Uterus (tissue), 4 donors: ENCODE measurements around the gene SKI. TPM values are rescaled to one million over a fixed set of nuclear protein-coding genes. Genes with fewer than 3 reads are reported as not detected.

Experiments used
- DNase-seq, 2 donors: peaks; one replicate each; pipeline ENCODE4 v3.0.0-alpha.2; 2019 to 2020
- H3K27ac ChIP-seq, 2 donors: fragments of 200-600 bp; sonication (generic); 1 replicate in 1 of 2; 2 replicates in 1 of 2; pipeline ENCODE4 v1.5.1; 2016 to 2018
- H3K27me3 ChIP-seq, 2 donors: fragments of 200-600 bp; sonication (generic); one replicate each; pipeline ENCODE4 v1.5.1; 2018 to 2019; ENCODE audit warnings: control low read depth in 1 of 2
- H3K36me3 ChIP-seq, 2 donors: fragments of 200-600 bp; sonication (generic); one replicate each; pipeline ENCODE4 v1.5.1; 2019; ENCODE audit warnings: control low read depth in 1 of 2
- H3K4me1 ChIP-seq, 2 donors: fragments of 200-600 bp; sonication (generic); one replicate each; pipeline ENCODE4 v1.5.1; 2018 to 2019; ENCODE audit warnings: control low read depth in 1 of 2
- H3K4me3 ChIP-seq, 2 donors: fragments of 200-600 bp; sonication (generic); 1 replicate in 1 of 2; 2 replicates in 1 of 2; pipeline ENCODE4 v1.5.1; 2018 to 2019; ENCODE audit warnings: mild to moderate bottlenecking in 1 of 2
- H3K9me3 ChIP-seq, 2 donors: fragments of 200-600 bp; sonication (generic); one replicate each; pipeline ENCODE4 v1.5.1; 2019; ENCODE audit warnings: control low read depth in 1 of 2
- CTCF ChIP-seq, 4 experiments: fragments of 200-600 bp in 2 of 4; fragments of 450-650 bp in 2 of 4; sonication (generic) in 2 of 4; IDR thresholded peaks; one replicate each; pipeline ENCODE4 v1.5.1; 2016 to 2019; ENCODE audit warnings: antibody characterized with exemption in 4 of 4, mild to moderate bottlenecking in 2 of 4, moderate library complexity in 1 of 4
- POLR2A ChIP-seq, 2 donors: fragments of 450-650 bp; IDR thresholded peaks; one replicate each; pipeline ENCODE4 v1.6.1; 2016; ENCODE audit warnings: antibody characterized with exemption in 2 of 2, mild to moderate bottlenecking in 1 of 2, moderate library complexity in 1 of 2
- intact Hi-C: fragments of 100-400 bp; cut with DNase I; formaldehyde crosslinking; loops from one replicate; pipeline ENCODE4 v1.15.1; 2023; ENCODE audit warnings: low total_unique reads
- total RNA-seq, 4 donors: library from RNA; depleted of rRNA in 3 of 4; stranded (reverse); fragments of >200 nt in 3 of 4; gene quantifications; one replicate each; pipeline versions ENCODE4 v1.1.0 to v1.2.4, GENCODE V29; 2014 to 2023
- donor health status: DM: yes; HTN: yes; CAD: no.

The SKI gene
- total RNA-seq, 4 donors from 2014 or later = 22.8 to 148 (median 34.9) TPM

GRCh38 chr1:2303016-2303775 lies 75.1 kb downstream of the SKI start:
- Histone ChIP-seq H3K27me3 (no peaks in the 10 kb centered on the region), H3K27ac (no peak overlapping the region), H3K9me3 (no peaks in the 10 kb centered on the region), H3K4me1 (peaks cover 0 to 25% of the 10 kb centered on the region in 2 donors), H3K4me3 (no peak overlapping the region), H3K36me3 (no peaks in the 10 kb centered on the region)
- intact Hi-C loops = no loop called here
- TF ChIP-seq CTCF (IDR thresholded peaks at IDR 0.05) = no peak
- TF ChIP-seq POLR2A (IDR thresholded peaks at IDR 0.05) = no peak
- DNase-seq = no peak

- intact Hi-C loops = no loop called here
- H3K27me3 ChIP-seq = no peaks in the 10 kb centered on the region
- H3K36me3 ChIP-seq = no peaks in the 10 kb centered on the region
- no peak overlapping the region for H3K4me3 ChIP-seq
- DNase-seq = no peak
- TF ChIP-seq CTCF (IDR thresholded peaks at IDR 0.05) = no peak
- TF ChIP-seq POLR2A (IDR thresholded peaks at IDR 0.05) = no peak
- H3K27ac ChIP-seq = no peak overlapping the region
- peaks cover 0 to 23% of the 10 kb centered on the region in 2 donors for H3K4me1 ChIP-seq
- no peaks in the 10 kb centered on the region for H3K9me3 ChIP-seq
Measured at GRCh38 chr1:2303781-2304180, 75.7 kb downstream of the SKI start.

- no peak for DNase-seq
- no peak overlapping the region for H3K4me3 ChIP-seq
- TF ChIP-seq POLR2A (IDR thresholded peaks at IDR 0.05) = no peak
- no peak for TF ChIP-seq CTCF (IDR thresholded peaks at IDR 0.05)
- peak overlapping the region in 1 of 2 donors; percentile 30 for H3K27ac ChIP-seq
- peaks cover 0 to 18% of the 10 kb centered on the region in 2 donors for H3K4me1 ChIP-seq
- no peaks in the 10 kb centered on the region for H3K27me3 ChIP-seq
- intact Hi-C loops = no loop called here
- no peaks in the 10 kb centered on the region for H3K36me3 ChIP-seq
- no peaks in the 10 kb centered on the region for H3K9me3 ChIP-seq
Measured at GRCh38 chr1:2304282-2304681, 76.2 kb downstream of the SKI start.

GRCh38 chr1:2304921-2305681 lies 77.0 kb downstream of the SKI start:
- Histone ChIP-seq H3K4me3 (no peak overlapping the region), H3K36me3 (no peaks in the 10 kb centered on the region), H3K27me3 (no peaks in the 10 kb centered on the region), H3K27ac (peak overlapping the region in 1 of 2 donors; percentile 30), H3K9me3 (no peaks in the 10 kb centered on the region), H3K4me1 (peaks cover 0 to 9% of the 10 kb centered on the region in 2 donors)
- intact Hi-C loops = no loop called here
- DNase-seq = no peak
- TF ChIP-seq CTCF (IDR thresholded peaks at IDR 0.05) (no peak), POLR2A (IDR thresholded peaks at IDR 0.05) (no peak)
